ENCODE results near the gene MSH5. TPM values are rescaled to one million over a fixed set of nuclear protein-coding genes. Genes with fewer than 3 reads are reported as not detected.

The MSH5 gene
- total and polyA plus RNA-seq, 9 of the 15 experiments (the other 6 are each of a cell fraction or from before 2014, with no cell fraction given) = 12.5 to 104 (median 46.6) TPM

DNA sequence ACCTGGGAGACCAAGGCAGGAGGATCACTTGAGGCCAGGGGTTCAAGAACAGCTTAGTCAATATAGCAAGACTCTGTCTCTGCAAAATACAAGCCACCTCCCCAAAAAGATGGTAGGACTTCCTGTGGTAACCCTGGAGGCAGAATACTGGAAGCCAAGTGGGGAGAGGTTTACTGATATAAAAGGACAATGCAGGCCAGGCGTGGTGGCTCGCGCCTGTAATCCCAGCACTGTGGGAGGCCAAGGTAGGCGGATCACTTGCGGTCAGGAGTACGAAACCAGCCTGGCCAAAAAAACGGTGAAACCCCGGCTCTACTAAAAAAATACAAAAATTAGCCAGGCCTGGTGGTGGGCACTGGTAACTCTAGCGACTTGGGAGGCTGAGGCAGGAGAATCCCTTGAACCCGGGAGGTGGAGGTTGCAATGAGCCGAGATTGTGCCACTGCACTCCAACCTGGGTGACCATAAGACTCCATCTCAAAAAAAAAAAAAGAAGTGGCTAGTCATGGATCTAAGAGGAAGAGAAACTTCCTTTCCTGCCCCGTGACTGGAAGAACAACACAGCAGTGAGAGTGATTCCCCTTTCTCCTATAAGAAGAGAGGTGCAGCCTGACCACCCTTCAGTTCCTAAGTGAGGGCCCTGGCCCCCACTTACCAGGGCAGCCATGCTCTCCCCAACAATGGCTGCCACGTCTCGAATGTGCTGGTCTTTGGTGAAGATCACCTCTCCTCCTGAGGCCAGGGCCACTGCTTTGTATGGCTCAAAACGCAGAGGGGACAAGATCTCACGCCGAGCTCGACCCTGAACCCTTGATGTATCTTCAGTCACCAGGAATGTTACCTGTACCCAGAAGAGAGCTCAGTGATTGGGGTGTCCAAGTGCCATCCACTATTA lies 28.8 kb downstream of the MSH5 start:
- CTCF ChIA-PET (ENCODE audit: low intra/inter-chr PET ratio) = interaction anchor here (1.2 to 2.9 kb wide), 3 partner anchors 39 to 88 kb away, joined by 3 to 35 read pairs (median 18); partner anchors contain the start of genes DDAH2 and LY6G5C
- H3K9me3 ChIP-seq (replicated peaks; ENCODE audit: control insufficient read depth, insufficient read depth, low read depth, low read length) = no peaks in the 10 kb centered on the region
- H3K9ac ChIP-seq (ENCODE audit: insufficient read depth in 1 of 2, low read depth in 2 of 2, low read length in 2 of 2) = peak overlapping the region in 1 of 2 experiments; percentile 67; a peak in 1 of 4 replicates
- WGBS (ENCODE audit: insufficient coverage, low coverage, missing lambda C conversion rate) = 72% methylated on average over 18 of the region's 18 CpGs
- H3K4me1 ChIP-seq (replicated peaks in 1 of 2; ENCODE audit: control insufficient read depth in 2 of 2, insufficient read depth in 2 of 2, low read length in 2 of 2) = peaks cover 21 to 65% of the 10 kb centered on the region in 2 experiments; a peak in 4 of 5 replicates
- H3K4me3 ChIP-seq = no peak overlapping the region
- H3K4me2 ChIP-seq (ENCODE audit: insufficient read depth, low read length) = no peak overlapping the region; the same call in 1 of the 2 replicates
- FAIRE-seq = no peak
- peak overlapping the region; percentile 73 for H2AFZ ChIP-seq (ENCODE audit: low read depth, low read length)
- in situ Hi-C loops (cut with MboI) = loop anchor here (5.0 kb wide), 1 partner anchor 81 kb away; no protein-coding TSS in a partner anchor
- DNase-seq (ENCODE audit: extremely low read depth in 1 of 4, low spot score in 3 of 4) = no peak
- BruUV-seq (replicated peaks) = no TSS peak
- no peaks in the 10 kb centered on the region for H3K79me2 ChIP-seq (ENCODE audit: control insufficient read depth, insufficient read depth, low read length)
- intact Hi-C loops (cut with micrococcal nuclease) = loop anchor here (1.0 kb wide), 2 partner anchors 39 to 88 kb away; partner anchors contain the start of gene DDAH2
- no peak for ATAC-seq
- H3K27ac ChIP-seq (ENCODE audit: extremely low read depth, low read depth, low read length) = no peak overlapping the region
- H3K27me3 ChIP-seq (ENCODE audit: control insufficient read depth in 2 of 2, insufficient read depth in 2 of 2, low read length in 2 of 2) = no peaks in the 10 kb centered on the region
- peaks cover 8% of the 10 kb centered on the region; the same call in 2 of the 3 replicates for H3K36me3 ChIP-seq (ENCODE audit: control insufficient read depth, insufficient read depth, low read length)
- peaks cover 4% of the 10 kb centered on the region for H3K9me1 ChIP-seq (ENCODE audit: control insufficient read depth, insufficient read depth, low read length)
- POLR2A ChIA-PET = interaction anchor here (0.6 to 5.9 kb wide), 19 partner anchors 9 to 116 kb away, joined by 3 to 75 read pairs (median 6); partner anchors contain the start of genes BAG6, GPANK1, HSPA1B and MSH5
- H4K20me1 ChIP-seq (replicated peaks; ENCODE audit: control insufficient read depth, insufficient read depth, low read length) = no peaks in the 10 kb centered on the region
- no peak for TF ChIP-seq SMAD2 (IDR thresholded peaks at IDR 0.05; ENCODE audit: low read depth, low read length)
- peak; percentile 42; the same call in 1 of the 2 replicates for TF ChIP-seq CC2D1A (IDR thresholded peaks at IDR 0.05)
- no peak for TF ChIP-seq HEY1 (CRISPR knock-in tag; IDR thresholded peaks at IDR 0.05; ENCODE audit: borderline replicate concordance)
- TF ChIP-seq, protein P1, sequence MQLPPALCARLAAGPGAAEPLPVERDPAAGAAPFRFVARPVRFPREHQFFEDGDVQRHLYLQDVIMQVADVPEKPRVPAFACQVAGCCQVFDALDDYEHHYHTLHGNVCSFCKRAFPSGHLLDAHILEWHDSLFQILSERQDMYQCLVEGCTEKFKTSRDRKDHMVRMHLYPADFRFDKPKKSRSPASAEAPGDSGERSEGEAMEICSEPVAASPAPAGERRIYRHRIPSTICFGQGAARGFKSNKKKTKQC (CRISPR knock-in tag; IDR thresholded peaks at IDR 0.05) = no peak
- TF ChIP-seq ADNP (tag; IDR thresholded peaks at IDR 0.05) = no peak
- TF ChIP-seq COPS2 (conservative IDR thresholded peaks at IDR 0.05) = no peak
- no peak for TF ChIP-seq ZNF436 (CRISPR knock-in tag; IDR thresholded peaks at IDR 0.05)
- TF ChIP-seq SNIP1 (IDR thresholded peaks at IDR 0.05; ENCODE audit: low read depth) = no peak
- no peak for TF ChIP-seq NR2C2 (CRISPR knock-in tag; IDR thresholded peaks at IDR 0.05)
- TF ChIP-seq NR2C2 (tag; IDR thresholded peaks at IDR 0.05) = no peak
- no peak for TF ChIP-seq GABPB1 (CRISPR knock-in tag; IDR thresholded peaks at IDR 0.05)
- no peak for TF ChIP-seq HNRNPL (IDR thresholded peaks at IDR 0.05; ENCODE audit: low read depth, low read length)
- no peak for TF ChIP-seq SRSF7 (optimal IDR thresholded peaks at IDR 0.05; ENCODE audit: low read depth, low read length)
